Measurements from ENCODE around the gene NOP14. TPM values are rescaled to one million over a fixed set of nuclear protein-coding genes. Genes with fewer than 3 reads are reported as not detected.
A peak's percentile ranks its signal among the peaks of the same experiment; 100 is the strongest.

Gene NOP14
- total RNA-seq, 3 donors from 2014 or later: 21.2 to 33.1 (median 23.4) TPM

GRCh38 chr4:2942532-2943363 is 20.5 kb downstream of the NOP14 start:
- TF ChIP-seq POLR2A (IDR thresholded peaks at IDR 0.05) (no peak), POLR2AphosphoS5 (IDR thresholded peaks at IDR 0.05) (no peak), CTCF (IDR thresholded peaks at IDR 0.05) (no peak)
- Histone ChIP-seq H3K27ac (peak overlapping the region; percentile 25 to 27), H3K27me3 (no peaks in the 10 kb centered on the region), H3K4me3 (no peak overlapping the region), H3K4me1 (no peaks in the 10 kb centered on the region), H3K9me3 (no peaks in the 10 kb centered on the region), H3K36me3 (no peaks in the 10 kb centered on the region)
- peak in 1 of 2 donors; percentile 19 for DNase-seq (ENCODE audit: low spot score in 2 of 2)
- intact Hi-C loops (cut with DNase I; ENCODE audit: low total_unique reads): no loop called here

GRCh38 chr4:2942037-2942531 is 21.1 kb downstream of the NOP14 start:
- no peak overlapping the region for H3K4me3 ChIP-seq
- no peak for TF ChIP-seq POLR2A (IDR thresholded peaks at IDR 0.05)
- no peak for TF ChIP-seq CTCF (IDR thresholded peaks at IDR 0.05)
- no peak for TF ChIP-seq POLR2AphosphoS5 (IDR thresholded peaks at IDR 0.05)
- peak in 1 of 2 donors; percentile 15 for DNase-seq (ENCODE audit: low spot score in 2 of 2)
- H3K4me1 ChIP-seq: peaks cover 0 to 3% of the 10 kb centered on the region in 2 donors
- H3K27ac ChIP-seq: peak overlapping the region in 1 of 2 donors; percentile 27
- no peaks in the 10 kb centered on the region for H3K27me3 ChIP-seq
- H3K36me3 ChIP-seq: no peaks in the 10 kb centered on the region
- H3K9me3 ChIP-seq: no peaks in the 10 kb centered on the region
- intact Hi-C loops (cut with DNase I; ENCODE audit: low total_unique reads): no loop called here

GRCh38 chr4:2941138-2942036 is 21.8 kb downstream of the NOP14 start:
- Histone ChIP-seq H3K4me3 (no peak overlapping the region), H3K36me3 (no peaks in the 10 kb centered on the region), H3K27ac (no peak overlapping the region), H3K27me3 (no peaks in the 10 kb centered on the region), H3K4me1 (peaks cover 0 to 10% of the 10 kb centered on the region in 2 donors), H3K9me3 (no peaks in the 10 kb centered on the region)
- TF ChIP-seq CTCF (IDR thresholded peaks at IDR 0.05): no peak
- TF ChIP-seq POLR2AphosphoS5 (IDR thresholded peaks at IDR 0.05): no peak
- no peak for TF ChIP-seq POLR2A (IDR thresholded peaks at IDR 0.05)
- intact Hi-C loops (cut with DNase I; ENCODE audit: low total_unique reads): no loop called here
- peak in 1 of 2 donors; percentile 46 for DNase-seq (ENCODE audit: low spot score in 2 of 2)

GRCh38 chr4:2940267-2941137 is 22.7 kb downstream of the NOP14 start:
- Histone ChIP-seq H3K9me3 (no peaks in the 10 kb centered on the region), H3K27me3 (no peaks in the 10 kb centered on the region), H3K4me1 (peaks cover 5 to 19% of the 10 kb centered on the region in 2 donors), H3K4me3 (no peak overlapping the region), H3K27ac (no peak overlapping the region), H3K36me3 (no peaks in the 10 kb centered on the region)
- DNase-seq (ENCODE audit: low spot score in 2 of 2): peak; percentile 15 to 47
- TF ChIP-seq CTCF (IDR thresholded peaks at IDR 0.05) (no peak), POLR2A (IDR thresholded peaks at IDR 0.05) (no peak), POLR2AphosphoS5 (IDR thresholded peaks at IDR 0.05) (no peak)
- intact Hi-C loops (cut with DNase I; ENCODE audit: low total_unique reads): no loop called here

Data from breast epithelium (tissue), 4 donors.